Neural progenitor cell (in vitro differentiated cells): ENCODE measurements around the gene PCNX1. TPM values are rescaled to one million over a fixed set of nuclear protein-coding genes. Genes with fewer than 3 reads are reported as not detected.

Experiments
- DNase-seq: peaks from one replicate; pipeline ENCODE4 v3.0.0-alpha.2; 2016; ENCODE audit warnings: low spot score
- H2AFZ ChIP-seq: fragments of 200-600 bp; sonication (generic); replicated peaks from 2 replicates; pipeline ENCODE4 v1.6.1; 2016; ENCODE audit warnings: antibody characterized with exemption
- H3F3A ChIP-seq: fragments of 200-600 bp; sonication (generic); 2 replicates; pipeline ENCODE4 v1.6.1; 2016; ENCODE audit warnings: antibody characterized with exemption, low read depth
- H3K27ac ChIP-seq: fragments of 200-600 bp; sonication (generic); 2 replicates; pipeline ENCODE4 v1.5.1; 2016; ENCODE audit warnings: mild to moderate bottlenecking
- H3K27me3 ChIP-seq: fragments of 200-600 bp; sonication (generic); 2 replicates; pipeline ENCODE4 v1.6.1; 2016; ENCODE audit warnings: mild to moderate bottlenecking, moderate library complexity
- H3K36me3 ChIP-seq: fragments of 200-600 bp; sonication (generic); 2 replicates; pipeline ENCODE4 v1.5.1; 2016
- H3K4me1 ChIP-seq: fragments of 200-600 bp; sonication (generic); 2 replicates; pipeline ENCODE4 v1.6.1; 2016; ENCODE audit warnings: mixed run types
- H3K4me2 ChIP-seq: fragments of 200-600 bp; sonication (generic); 2 replicates; pipeline ENCODE4 v1.6.1; 2016
- H3K4me3 ChIP-seq: fragments of 200-600 bp; sonication (generic); 2 replicates; pipeline ENCODE4 v1.5.1; 2016
- H3K79me2 ChIP-seq: fragments of 200-600 bp; sonication (generic); 2 replicates; pipeline ENCODE4 v1.6.1; 2016; ENCODE audit warnings: low read depth
- H3K9ac ChIP-seq: fragments of 200-600 bp; sonication (generic); 2 replicates; pipeline ENCODE4 v1.6.1; 2016
- H3K9me3 ChIP-seq: fragments of 200-600 bp; sonication (generic); 2 replicates; pipeline ENCODE4 v1.5.1; 2016; ENCODE audit warnings: low read depth
- H4K20me1 ChIP-seq: fragments of 200-600 bp; sonication (generic); 2 replicates; pipeline ENCODE4 v1.6.1; 2016; ENCODE audit warnings: low read depth
- H3K27ac Mint-ChIP-seq: 3 replicates; pipeline ENCODE4 v1.8.0; 2021; ENCODE audit warnings: mixed read lengths
- H3K27me3 Mint-ChIP-seq: 2 replicates; pipeline ENCODE4 v1.8.0; 2022; ENCODE audit warnings: low read depth, mild to moderate bottlenecking, inconsistent platforms, moderate library complexity, mixed read lengths; ENCODE audit not compliant: insufficient read depth
- H3K36me3 Mint-ChIP-seq: 3 replicates; pipeline ENCODE4 v1.8.0; 2021; ENCODE audit warnings: mixed read lengths
- H3K4me1 Mint-ChIP-seq: 3 replicates; pipeline ENCODE4 v1.8.0; 2021; ENCODE audit warnings: mixed read lengths
- H3K4me3 Mint-ChIP-seq: 3 replicates; pipeline ENCODE4 v1.8.0; 2021; ENCODE audit warnings: mild to moderate bottlenecking, moderate library complexity, mixed read lengths
- H3K9me3 Mint-ChIP-seq: 3 replicates; pipeline ENCODE4 v1.8.0; 2020; ENCODE audit warnings: mixed read lengths
- EZH2 ChIP-seq: fragments of 200-600 bp; sonication (generic); IDR thresholded peaks from 2 replicates; pipeline ENCODE4 v1.6.1; 2017; ENCODE audit warnings: antibody characterized with exemption, mild to moderate bottlenecking, moderate library complexity
- EZH2phosphoT487 ChIP-seq: fragments of 200-600 bp; sonication (generic); IDR thresholded peaks from 2 replicates; pipeline ENCODE4 v1.6.1; 2017; ENCODE audit warnings: antibody characterized with exemption
- total RNA-seq: library from RNA; depleted of rRNA; stranded (reverse); fragments of >200 nt; gene quantifications from 2 replicates; pipeline ENCODE4 v1.2.3, GENCODE V29; 2015; ENCODE audit warnings: low replicate concordance
- TF ChIP-seq, protein P1 (sequence below): fragments of 200-600 bp; sonication (generic); IDR thresholded peaks from 2 replicates; pipeline ENCODE4 v1.5.1; 2017; ENCODE audit warnings: antibody characterized with exemption, mild to moderate bottlenecking

PCNX1 gene
- total RNA-seq, 1 donor from 2014 or later: 48.6 TPM

DNA sequence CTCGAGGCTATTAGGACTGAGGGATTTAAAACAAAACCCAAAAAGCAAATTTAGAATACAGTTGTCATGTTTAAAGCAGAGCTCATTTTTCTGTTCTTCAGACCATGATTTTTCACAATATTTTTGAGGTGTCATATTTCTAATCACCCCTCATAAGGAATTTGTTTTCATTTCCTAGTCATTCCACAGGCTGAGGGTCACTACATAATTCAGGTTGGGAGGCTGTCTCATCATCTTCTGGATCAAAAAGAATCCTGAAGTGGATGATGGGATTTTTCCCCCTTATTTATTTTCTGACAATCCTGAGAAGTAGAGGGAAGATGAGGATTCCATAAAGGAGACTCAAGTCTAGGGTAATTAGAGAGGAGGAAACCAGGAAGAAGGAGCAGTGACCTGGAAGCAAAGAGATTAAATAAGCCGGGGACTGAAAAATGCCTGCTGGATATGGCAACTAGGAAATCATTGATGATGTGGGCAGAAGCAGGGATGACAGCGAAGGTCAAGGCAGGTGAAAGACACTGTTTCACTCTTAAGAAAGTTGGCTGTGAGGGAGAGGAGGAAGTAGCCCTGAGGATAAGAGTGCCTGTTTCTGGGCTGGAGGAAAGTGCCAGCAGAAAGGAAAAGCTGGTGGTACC, 9.0 kb upstream of the PCNX1 start:
- Histone ChIP-seq H3K79me2 (no peaks in the 10 kb centered on the region), H4K20me1 (no peaks in the 10 kb centered on the region), H3K27ac (no peak overlapping the region), H3K4me1 (peaks cover 5% of the 10 kb centered on the region), H3K27me3 (no peaks in the 10 kb centered on the region), H3K9ac (no peak overlapping the region), H3K36me3 (no peaks in the 10 kb centered on the region), H3K4me3 (no peak overlapping the region), H3F3A (no peaks in the 10 kb centered on the region), H3K9me3 (no peaks in the 10 kb centered on the region), H2AFZ (no peak overlapping the region), H3K4me2 (no peak overlapping the region)
- H3K27me3 Mint-ChIP-seq: peaks cover 4% of the 10 kb centered on the region
- H3K9me3 Mint-ChIP-seq: no peaks in the 10 kb centered on the region
- peaks cover 16% of the 10 kb centered on the region for H3K4me1 Mint-ChIP-seq
- no peak for DNase-seq
- TF ChIP-seq, protein P1, sequence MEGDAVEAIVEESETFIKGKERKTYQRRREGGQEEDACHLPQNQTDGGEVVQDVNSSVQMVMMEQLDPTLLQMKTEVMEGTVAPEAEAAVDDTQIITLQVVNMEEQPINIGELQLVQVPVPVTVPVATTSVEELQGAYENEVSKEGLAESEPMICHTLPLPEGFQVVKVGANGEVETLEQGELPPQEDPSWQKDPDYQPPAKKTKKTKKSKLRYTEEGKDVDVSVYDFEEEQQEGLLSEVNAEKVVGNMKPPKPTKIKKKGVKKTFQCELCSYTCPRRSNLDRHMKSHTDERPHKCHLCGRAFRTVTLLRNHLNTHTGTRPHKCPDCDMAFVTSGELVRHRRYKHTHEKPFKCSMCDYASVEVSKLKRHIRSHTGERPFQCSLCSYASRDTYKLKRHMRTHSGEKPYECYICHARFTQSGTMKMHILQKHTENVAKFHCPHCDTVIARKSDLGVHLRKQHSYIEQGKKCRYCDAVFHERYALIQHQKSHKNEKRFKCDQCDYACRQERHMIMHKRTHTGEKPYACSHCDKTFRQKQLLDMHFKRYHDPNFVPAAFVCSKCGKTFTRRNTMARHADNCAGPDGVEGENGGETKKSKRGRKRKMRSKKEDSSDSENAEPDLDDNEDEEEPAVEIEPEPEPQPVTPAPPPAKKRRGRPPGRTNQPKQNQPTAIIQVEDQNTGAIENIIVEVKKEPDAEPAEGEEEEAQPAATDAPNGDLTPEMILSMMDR: no peak
- TF ChIP-seq EZH2: no peak
- TF ChIP-seq EZH2phosphoT487: no peak
- H3K4me3 Mint-ChIP-seq: no peak overlapping the region
- H3K36me3 Mint-ChIP-seq: no peaks in the 10 kb centered on the region
- no peak overlapping the region for H3K27ac Mint-ChIP-seq

DNA sequence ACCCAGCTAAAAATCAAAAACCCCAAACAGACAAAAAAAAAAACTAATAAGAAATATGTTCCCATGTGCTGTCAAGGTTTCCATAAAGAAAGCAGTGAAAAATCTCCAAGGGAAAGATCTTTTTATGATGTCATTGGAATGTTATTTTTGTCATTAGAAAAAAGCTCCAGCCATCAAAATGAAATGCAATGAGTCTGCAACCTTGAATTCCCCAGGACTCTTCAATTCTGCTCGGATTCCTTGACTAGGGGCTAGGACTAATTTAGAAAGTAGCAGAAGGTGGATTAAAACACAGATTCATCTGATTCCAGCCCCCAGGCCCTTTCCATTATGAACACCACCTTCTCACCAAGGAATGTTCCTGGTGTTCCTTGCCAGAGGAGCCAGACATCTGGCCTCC, 6.0 kb upstream of the PCNX1 start:
- Histone ChIP-seq H3K4me3 (no peak overlapping the region), H3K9me3 (no peaks in the 10 kb centered on the region), H3K4me2 (no peak overlapping the region), H3K36me3 (no peaks in the 10 kb centered on the region), H3F3A (peaks cover 9% of the 10 kb centered on the region), H2AFZ (no peak overlapping the region), H3K27ac (no peak overlapping the region), H3K79me2 (no peaks in the 10 kb centered on the region), H3K9ac (no peak overlapping the region), H3K27me3 (no peaks in the 10 kb centered on the region), H3K4me1 (peaks cover 19% of the 10 kb centered on the region), H4K20me1 (no peaks in the 10 kb centered on the region)
- Mint-ChIP-seq H3K36me3 (no peaks in the 10 kb centered on the region), H3K4me3 (no peak overlapping the region), H3K27ac (no peak overlapping the region), H3K27me3 (peaks cover 3% of the 10 kb centered on the region), H3K4me1 (peaks cover 29% of the 10 kb centered on the region), H3K9me3 (no peaks in the 10 kb centered on the region)
- no peak for DNase-seq
- TF ChIP-seq EZH2phosphoT487 (no peak), EZH2 (no peak)
- TF ChIP-seq, protein P1: no peak

DNA sequence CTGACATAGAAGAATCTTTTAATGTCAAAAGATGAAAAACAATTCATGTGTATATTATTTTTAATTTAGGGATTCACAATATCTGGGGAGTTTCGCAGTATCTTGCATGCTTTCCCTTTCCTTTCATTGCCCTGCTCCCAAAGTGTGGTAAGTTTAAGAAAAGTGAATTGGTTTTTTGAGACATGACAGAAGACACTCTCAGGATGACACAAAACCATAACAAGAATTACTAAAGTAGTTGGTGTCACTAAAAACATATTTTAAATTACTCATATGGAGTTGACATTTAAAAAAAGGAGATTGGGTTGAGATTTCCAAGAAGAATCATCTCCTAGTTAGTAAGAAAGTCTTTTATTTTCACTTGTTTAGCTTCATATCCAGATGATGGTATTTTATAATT, 5.1 kb upstream of the PCNX1 start:
- Mint-ChIP-seq H3K36me3 (no peaks in the 10 kb centered on the region), H3K4me3 (no peak overlapping the region), H3K4me1 (peaks cover 33% of the 10 kb centered on the region), H3K9me3 (no peaks in the 10 kb centered on the region), H3K27me3 (peaks cover 2% of the 10 kb centered on the region), H3K27ac (no peak overlapping the region)
- no peak for DNase-seq
- H3K9me3 ChIP-seq: no peaks in the 10 kb centered on the region
- peaks cover 19% of the 10 kb centered on the region for H3K4me1 ChIP-seq
- no peaks in the 10 kb centered on the region for H3K79me2 ChIP-seq
- peaks cover 9% of the 10 kb centered on the region for H3F3A ChIP-seq
- no peak overlapping the region for H3K4me3 ChIP-seq
- no peaks in the 10 kb centered on the region for H3K27me3 ChIP-seq
- H3K4me2 ChIP-seq: no peak overlapping the region
- H4K20me1 ChIP-seq: no peaks in the 10 kb centered on the region
- no peak overlapping the region for H3K27ac ChIP-seq
- no peak overlapping the region for H2AFZ ChIP-seq
- H3K36me3 ChIP-seq: no peaks in the 10 kb centered on the region
- no peak overlapping the region for H3K9ac ChIP-seq
- no peak for TF ChIP-seq EZH2

DNA sequence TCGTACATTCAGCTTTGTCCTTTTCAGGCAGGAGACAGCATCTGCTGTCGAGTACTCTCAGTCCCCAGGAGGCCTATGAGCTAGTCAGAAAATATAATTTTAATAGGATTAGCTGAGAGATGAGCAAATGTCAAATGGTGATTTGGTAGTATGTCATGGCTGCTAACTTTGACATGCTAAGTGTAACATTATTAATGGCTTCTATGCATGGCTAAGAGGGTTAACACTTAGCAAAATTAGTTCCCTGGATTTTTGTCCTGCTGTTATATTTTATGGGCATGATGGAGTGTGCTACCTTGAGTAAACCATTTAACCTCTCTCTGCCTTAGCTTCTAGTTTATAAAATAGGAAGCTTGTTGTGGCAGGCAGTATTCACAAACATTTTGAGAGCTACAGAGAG, 2.9 kb upstream of the PCNX1 start:
- Histone ChIP-seq H4K20me1 (peaks cover 10% of the 10 kb centered on the region), H3K4me3 (no peak overlapping the region), H3F3A (peaks cover 21% of the 10 kb centered on the region), H3K36me3 (no peaks in the 10 kb centered on the region), H3K79me2 (peaks cover 17% of the 10 kb centered on the region), H3K9ac (no peak overlapping the region), H2AFZ (no peak overlapping the region), H3K27ac (no peak overlapping the region), H3K27me3 (no peaks in the 10 kb centered on the region), H3K4me1 (peaks cover 14% of the 10 kb centered on the region), H3K4me2 (peak overlapping the region; percentile 40), H3K9me3 (no peaks in the 10 kb centered on the region)
- no peak for DNase-seq
- Mint-ChIP-seq H3K36me3 (no peaks in the 10 kb centered on the region), H3K4me1 (peaks cover 30% of the 10 kb centered on the region), H3K4me3 (no peak overlapping the region), H3K27ac (no peak overlapping the region), H3K9me3 (no peaks in the 10 kb centered on the region), H3K27me3 (peaks cover 2% of the 10 kb centered on the region)
- TF ChIP-seq EZH2phosphoT487 (no peak), EZH2 (no peak)
- TF ChIP-seq, protein P1: no peak
